ENCODE results near the gene GAS7. TPM values are rescaled to one million over a fixed set of nuclear protein-coding genes. Genes with fewer than 3 reads are reported as not detected.

Gene GAS7
- total RNA-seq, 1 experiment from 2014 or later: 6.0 TPM

DNA sequence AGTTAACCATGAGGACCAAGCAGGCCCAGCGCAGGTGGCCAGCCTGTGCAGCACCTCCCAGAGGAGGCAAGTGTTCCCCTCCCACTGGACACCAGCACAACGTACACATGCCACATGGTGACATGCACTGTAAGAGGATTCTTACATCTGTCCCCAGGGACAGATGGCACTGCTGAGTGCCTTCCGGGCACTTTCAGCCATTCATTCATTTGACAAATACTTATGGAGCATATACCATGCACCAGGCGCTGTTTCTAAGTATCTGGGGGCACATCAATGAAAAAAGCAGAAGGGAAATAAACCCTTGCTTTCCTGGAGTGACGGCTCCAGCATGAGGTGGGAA, 79.6 kb downstream of the GAS7 start:
- no peak overlapping the region for H3K18ac ChIP-seq (ENCODE audit: insufficient read length, low read depth, low read length)
- Mint-ChIP-seq H3K36me3 (ENCODE audit: insufficient read depth in 1 of 3, low read depth in 3 of 3) (no peaks in the 10 kb centered on the region), H3K9me3 (0 out of 5 replicates have a peak, but pooled peaks cover 0 to 3% of the 10 kb centered on the region in 2 experiments), H3K4me3 (no peak overlapping the region), H3K27ac (peak overlapping the region in 1 of 3 experiments; percentile 17; a peak in 2 of 7 replicates), H3K27me3 (ENCODE audit: low read depth) (no peaks in the 10 kb centered on the region; the same call in none of the 2 replicates), H3K4me1 (peaks cover 49 to 50% of the 10 kb centered on the region in 2 experiments)
- WGBS (ENCODE audit: extremely low coverage, insufficient read length, low lambda C conversion rate): no CpG with 5 or more reads among the region's 5 CpGs
- H2AK5ac ChIP-seq (ENCODE audit: insufficient read length, low read length): no peak overlapping the region
- no peaks in the 10 kb centered on the region for H3K79me1 ChIP-seq (ENCODE audit: insufficient read depth, low read depth, low read length, poor library complexity, severe bottlenecking)
- no peak overlapping the region for H4K5ac ChIP-seq (ENCODE audit: insufficient read length, low read depth, low read length)
- no peak overlapping the region for H3T11ph ChIP-seq (ENCODE audit: low read length)
- H3K23me2 ChIP-seq (ENCODE audit: insufficient read length, low read depth, low read length, poor library complexity, severe bottlenecking): no peaks in the 10 kb centered on the region
- no peak overlapping the region for H3K27ac ChIP-seq (ENCODE audit: insufficient read length, low read depth, low read length)
- no peak overlapping the region for H3K56ac ChIP-seq (ENCODE audit: insufficient read length, low read depth, low read length)
- H3K14ac ChIP-seq (ENCODE audit: insufficient read depth, low read length): no peak overlapping the region
- no peak overlapping the region for H2AFZ ChIP-seq (ENCODE audit: low read length)
- H4K91ac ChIP-seq (ENCODE audit: insufficient read length, low read depth, low read length): no peak overlapping the region
- H3K79me2 ChIP-seq (ENCODE audit: insufficient read depth, low read length): no peaks in the 10 kb centered on the region
- no peak overlapping the region for H3K4me2 ChIP-seq (ENCODE audit: insufficient read depth, insufficient read length, low read length)
- peaks cover 10% of the 10 kb centered on the region; the same call in 1 of the 2 replicates for H3K4me1 ChIP-seq (ENCODE audit: insufficient read depth, low read length)
- no peak overlapping the region for H2BK120ac ChIP-seq (ENCODE audit: low read depth, low read length, poor library complexity, severe bottlenecking)
- no peak overlapping the region for H2BK5ac ChIP-seq (ENCODE audit: insufficient read length, low read length)
- no peaks in the 10 kb centered on the region for H4K20me1 ChIP-seq (ENCODE audit: control insufficient read depth, insufficient read depth, insufficient read length)
- H2BK12ac ChIP-seq (ENCODE audit: insufficient read length, low read depth, low read length): no peak overlapping the region
- no peak overlapping the region for H3K4ac ChIP-seq (ENCODE audit: low read depth, low read length)
- no peak overlapping the region for H2BK20ac ChIP-seq (ENCODE audit: low read depth, low read length, poor library complexity, severe bottlenecking)
- no peak overlapping the region for H3K23ac ChIP-seq (ENCODE audit: insufficient read length, low read depth, low read length)
- H3K9ac ChIP-seq (ENCODE audit: extremely low read depth, insufficient read length, low read length): no peak overlapping the region
- TF ChIP-seq, protein P1, sequence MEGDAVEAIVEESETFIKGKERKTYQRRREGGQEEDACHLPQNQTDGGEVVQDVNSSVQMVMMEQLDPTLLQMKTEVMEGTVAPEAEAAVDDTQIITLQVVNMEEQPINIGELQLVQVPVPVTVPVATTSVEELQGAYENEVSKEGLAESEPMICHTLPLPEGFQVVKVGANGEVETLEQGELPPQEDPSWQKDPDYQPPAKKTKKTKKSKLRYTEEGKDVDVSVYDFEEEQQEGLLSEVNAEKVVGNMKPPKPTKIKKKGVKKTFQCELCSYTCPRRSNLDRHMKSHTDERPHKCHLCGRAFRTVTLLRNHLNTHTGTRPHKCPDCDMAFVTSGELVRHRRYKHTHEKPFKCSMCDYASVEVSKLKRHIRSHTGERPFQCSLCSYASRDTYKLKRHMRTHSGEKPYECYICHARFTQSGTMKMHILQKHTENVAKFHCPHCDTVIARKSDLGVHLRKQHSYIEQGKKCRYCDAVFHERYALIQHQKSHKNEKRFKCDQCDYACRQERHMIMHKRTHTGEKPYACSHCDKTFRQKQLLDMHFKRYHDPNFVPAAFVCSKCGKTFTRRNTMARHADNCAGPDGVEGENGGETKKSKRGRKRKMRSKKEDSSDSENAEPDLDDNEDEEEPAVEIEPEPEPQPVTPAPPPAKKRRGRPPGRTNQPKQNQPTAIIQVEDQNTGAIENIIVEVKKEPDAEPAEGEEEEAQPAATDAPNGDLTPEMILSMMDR (conservative IDR thresholded peaks at IDR 0.05): no peak
- H3K9me3 ChIP-seq (ENCODE audit: control insufficient read depth, low read depth, low read length): no peaks in the 10 kb centered on the region
- no peaks in the 10 kb centered on the region for H3K27me3 ChIP-seq (ENCODE audit: insufficient read depth, low read length)
- no peak for DNase-seq
- H2BK15ac ChIP-seq (ENCODE audit: low read depth, low read length): no peak overlapping the region
- no peak overlapping the region for H4K8ac ChIP-seq (replicated peaks; ENCODE audit: insufficient read length, low read depth, low read length)
